SIG-M5 treated with dmso at 0.1 percent for 504 hours (cell line): ENCODE results near the gene SNRNP200.

Experiments used
- DNase-seq: peaks from one replicate; lab custom pipeline; 2025; ENCODE audit not compliant: unreplicated experiment; lab: John Stamatoyannopoulos, UW

The SNRNP200 gene

DNA sequence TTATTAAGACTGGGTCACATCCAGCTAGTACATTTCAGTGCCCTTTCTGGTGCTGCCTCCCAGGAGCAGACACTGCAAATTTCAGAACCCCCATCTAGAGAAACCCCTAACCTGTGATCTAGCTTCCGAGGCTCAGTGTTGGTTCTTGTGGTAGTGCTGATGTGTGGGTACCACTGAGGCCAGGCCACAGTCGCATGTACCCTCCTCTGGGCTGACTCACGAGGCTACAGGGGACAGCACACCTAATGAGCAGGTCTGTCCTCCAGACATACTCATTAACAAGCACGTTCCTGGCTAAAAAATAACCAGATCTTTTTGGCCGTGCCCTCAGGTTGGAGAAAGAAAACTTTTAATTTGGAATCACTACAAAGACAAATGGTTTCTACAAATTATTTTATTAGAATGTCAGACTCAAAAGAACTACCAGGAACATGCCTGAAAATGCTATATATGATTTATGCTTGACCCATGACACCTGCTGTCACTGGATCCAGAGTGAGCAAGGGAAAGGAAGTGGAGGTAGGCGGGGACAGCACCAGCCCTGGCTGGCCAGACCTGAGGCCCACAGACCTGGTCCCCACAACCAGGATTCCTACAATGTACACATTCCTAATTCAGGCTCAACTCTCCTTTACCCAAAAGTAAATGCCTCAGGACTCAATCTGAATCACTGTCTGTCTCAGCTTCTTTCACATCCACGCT, 30.8 kb downstream of the SNRNP200 start:
- no peak for DNase-seq

DNA sequence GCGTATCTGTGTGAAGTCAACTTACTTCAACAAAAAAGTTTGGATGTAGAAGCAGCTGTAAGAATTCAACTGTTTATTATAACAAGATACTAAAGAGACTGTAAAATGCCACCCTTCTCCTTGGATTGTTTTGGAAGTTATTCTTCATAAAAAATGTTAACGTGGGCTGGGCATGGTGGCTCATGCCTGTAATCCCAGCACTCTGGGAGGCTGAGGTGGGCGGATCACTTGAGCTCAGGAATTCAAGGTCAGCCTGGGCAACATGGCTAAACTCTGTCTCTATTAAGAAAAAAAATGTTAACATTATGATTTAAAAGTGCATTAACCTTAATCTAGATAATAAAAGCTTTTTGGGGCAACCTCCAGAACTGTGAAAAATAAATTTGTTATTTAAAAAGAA, 31.6 kb downstream of the SNRNP200 start:
- DNase-seq = no peak

DNA sequence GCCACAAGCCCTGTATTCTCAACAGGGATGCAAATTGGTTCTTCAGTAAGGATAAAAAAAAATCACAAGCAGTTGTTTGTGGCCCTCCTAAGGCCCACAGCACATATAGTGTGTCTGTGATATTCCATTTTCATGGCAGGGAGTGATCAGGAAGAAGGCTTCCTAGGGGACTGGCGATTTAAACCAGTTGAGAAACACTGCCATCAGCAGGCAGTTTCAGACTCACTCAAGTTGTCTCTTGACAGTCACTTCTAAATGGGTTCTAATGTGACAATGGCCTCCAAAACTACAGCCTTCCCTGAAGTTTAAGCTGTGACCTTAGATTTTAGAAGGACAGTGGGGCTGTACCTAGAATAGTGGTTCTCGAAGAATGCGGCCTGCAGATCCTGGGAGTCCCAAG, 33.4 kb downstream of the SNRNP200 start:
- no peak for DNase-seq

DNA sequence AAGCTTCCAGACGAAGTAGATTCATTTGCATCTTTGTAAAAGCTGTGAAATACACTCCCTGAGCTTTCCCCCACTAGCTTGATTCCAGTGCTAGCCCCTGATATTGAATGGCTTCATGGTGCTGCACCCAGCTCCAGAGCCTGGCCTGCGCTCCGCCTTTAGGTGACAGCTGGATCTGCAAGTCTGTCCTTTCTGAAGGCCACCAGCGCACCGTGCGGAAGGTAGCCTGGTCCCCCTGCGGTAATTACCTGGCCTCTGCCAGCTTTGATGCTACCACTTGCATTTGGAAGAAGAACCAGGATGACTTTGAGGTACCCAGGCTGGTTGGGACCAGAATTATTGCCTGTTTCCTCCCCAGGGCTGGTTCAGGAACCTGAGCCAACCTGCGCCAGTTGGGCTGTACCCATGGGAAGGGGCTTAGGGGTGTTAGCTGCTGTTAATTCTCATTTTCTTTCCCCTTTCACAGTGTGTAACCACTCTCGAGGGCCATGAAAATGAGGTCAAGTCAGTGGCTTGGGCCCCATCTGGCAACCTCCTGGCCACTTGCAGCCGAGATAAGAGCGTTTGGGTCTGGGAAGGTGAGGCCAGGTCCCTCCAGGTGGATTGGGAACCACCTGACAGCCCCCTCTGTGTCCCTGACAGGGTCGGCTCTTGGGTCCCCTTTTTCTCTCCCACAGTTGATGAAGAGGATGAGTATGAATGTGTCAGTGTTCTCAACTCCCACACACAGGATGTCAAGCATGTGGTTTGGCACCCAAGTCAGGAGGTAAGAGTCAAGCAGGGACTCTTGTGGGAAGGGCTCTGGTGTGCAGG, 38.0 kb downstream of the SNRNP200 start:
- DNase-seq = peak; percentile 66

DNA sequence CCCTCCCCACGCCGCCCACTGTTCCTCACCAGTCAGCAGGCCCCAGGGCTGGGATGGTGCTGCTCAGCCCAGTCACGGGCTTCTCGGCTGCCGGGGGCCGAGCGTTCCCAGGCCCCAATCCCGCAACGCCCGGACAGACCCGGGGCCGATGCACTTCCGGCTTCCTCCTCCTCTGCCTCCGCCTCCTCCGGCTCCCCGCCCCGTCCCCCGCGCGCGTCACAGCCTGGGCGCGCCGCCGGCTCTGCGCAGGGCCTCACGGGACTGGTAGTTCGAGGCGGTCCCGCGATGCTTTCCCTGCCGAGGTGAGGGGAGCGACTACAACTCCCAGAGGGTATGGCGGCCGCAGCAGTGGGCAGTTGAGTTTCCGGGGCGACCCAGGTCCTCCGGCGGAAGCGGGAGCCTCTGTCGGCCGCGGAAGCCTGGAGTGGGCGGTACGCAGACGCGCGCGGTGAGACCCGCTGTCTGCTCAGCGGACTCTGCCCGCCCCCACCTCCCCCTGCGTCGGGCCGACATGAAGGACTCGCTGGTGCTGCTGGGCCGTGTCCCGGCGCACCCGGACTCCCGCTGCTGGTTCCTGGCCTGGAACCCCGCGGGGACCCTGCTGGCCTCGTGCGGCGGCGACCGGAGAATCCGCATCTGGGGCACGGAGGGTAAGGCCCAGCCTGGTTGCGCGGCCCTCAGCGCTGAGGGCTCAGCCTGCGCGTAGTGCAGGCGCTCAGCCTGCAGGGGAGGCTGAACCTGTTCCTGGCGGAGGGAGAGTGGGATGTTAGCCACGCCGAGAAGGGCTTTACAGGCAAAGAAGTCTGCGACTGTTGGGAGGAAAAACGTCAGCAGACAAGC, 39.3 kb downstream of the SNRNP200 start, which contains the start of the genes CIAO1 and TMEM127:
Gene CIAO1 (plus strand): TSS at position 386 of the 840 bp plus-strand sequence. CDS start 126 bp downstream, at position 512.
Gene TMEM127 (minus strand): TSS at position 158 of the 840 bp plus-strand sequence. CDS start 616 bp downstream, outside the sequence.
- DNase-seq = peak; percentile 98

DNA sequence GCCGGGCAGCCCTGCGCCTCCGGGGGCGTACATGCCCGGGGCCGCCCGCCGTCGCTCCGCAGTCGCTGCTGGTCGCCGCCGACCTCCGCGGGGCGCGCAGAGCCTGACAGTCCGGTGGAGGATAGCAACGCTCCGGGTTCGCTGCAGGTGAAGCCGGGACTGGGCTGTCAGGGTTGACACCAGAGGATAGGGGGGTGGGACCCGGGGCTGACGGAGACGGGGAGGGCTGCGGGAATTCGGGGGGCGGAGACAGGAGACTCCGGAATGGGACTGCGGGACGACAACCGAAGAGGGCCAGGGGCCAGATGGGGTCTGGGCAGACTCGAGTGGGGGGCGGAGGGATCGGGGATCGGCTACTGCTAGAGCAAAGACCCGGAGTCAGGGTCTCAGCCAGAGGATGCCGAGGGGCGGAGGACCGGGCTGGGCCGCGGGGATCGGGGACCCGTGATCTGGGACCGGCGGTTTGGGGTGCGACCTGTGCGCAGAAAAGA, 40.0 kb downstream of the SNRNP200 start:
- peak; percentile 49 for DNase-seq

DNA sequence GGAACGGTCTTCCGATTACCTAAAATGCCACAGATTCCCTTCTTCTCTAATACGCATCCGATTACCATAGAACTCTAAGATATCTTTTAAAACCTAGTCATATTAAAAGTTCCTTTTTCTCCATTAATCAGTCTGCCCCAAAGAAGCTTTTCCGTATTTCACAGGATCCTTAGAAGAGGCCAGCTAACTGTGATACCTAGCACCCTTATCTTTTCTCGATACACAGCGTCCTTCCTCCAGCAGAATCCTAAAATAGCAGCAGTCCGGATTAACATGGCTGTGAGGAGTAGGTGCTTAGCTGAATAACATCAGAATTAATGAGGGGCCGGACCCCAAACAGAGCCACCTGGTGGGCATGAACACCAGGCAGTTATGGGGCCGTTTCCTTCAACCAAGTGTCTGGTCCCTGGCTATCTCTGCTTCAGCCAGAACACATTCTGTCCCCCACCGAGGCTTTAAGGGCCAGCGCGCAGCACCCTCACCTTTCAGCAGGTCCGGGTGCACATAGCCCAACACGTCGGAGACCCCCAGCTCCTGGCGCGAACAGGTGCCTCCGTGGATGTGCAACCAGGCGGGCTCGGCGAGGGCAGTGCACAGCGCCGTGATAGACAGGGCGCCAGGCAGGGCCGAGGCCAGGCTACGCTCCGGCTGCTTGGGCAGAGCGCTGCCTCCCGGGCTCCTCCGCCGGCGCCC, 40.5 kb downstream of the SNRNP200 start:
- peak; percentile 64 for DNase-seq

DNA sequence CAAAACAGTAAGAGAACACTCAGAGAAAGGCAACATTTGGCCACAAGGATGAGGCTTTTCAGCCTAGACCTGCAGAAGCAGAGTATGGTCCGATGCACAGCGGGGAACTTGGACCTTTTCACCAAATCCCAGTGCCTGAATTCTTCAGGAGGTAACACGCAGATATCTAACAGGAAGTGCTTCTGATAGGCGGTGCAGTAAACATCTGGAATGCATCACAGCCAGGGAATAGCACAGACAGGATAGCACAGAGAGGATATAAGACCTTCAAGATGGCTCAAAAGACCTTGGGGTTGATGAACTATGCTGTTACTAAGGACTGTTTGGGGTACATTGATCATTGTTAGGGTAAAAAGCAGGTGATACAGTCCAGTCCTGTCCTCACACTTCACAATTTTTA, 41.3 kb downstream of the SNRNP200 start:
- no peak for DNase-seq

DNA sequence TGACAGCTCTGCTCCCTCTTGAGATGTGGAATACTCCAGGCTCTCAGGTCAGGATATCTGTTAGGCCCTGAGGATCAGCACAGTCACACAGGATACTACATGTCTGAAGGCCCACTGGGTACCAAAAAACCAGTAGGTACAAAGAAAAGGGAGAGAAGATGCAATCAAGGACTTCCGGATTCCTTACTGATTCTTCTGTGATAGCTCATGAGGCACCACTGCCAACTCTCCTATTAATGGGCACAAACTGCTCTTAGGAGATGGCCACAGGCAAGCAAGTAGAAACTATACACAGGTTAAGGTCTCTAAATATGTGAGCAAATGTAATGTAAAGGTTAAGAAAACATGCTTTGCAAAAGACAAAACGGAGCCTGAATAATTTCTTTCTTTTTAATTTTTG, 43.0 kb downstream of the SNRNP200 start:
- DNase-seq = no peak

DNA sequence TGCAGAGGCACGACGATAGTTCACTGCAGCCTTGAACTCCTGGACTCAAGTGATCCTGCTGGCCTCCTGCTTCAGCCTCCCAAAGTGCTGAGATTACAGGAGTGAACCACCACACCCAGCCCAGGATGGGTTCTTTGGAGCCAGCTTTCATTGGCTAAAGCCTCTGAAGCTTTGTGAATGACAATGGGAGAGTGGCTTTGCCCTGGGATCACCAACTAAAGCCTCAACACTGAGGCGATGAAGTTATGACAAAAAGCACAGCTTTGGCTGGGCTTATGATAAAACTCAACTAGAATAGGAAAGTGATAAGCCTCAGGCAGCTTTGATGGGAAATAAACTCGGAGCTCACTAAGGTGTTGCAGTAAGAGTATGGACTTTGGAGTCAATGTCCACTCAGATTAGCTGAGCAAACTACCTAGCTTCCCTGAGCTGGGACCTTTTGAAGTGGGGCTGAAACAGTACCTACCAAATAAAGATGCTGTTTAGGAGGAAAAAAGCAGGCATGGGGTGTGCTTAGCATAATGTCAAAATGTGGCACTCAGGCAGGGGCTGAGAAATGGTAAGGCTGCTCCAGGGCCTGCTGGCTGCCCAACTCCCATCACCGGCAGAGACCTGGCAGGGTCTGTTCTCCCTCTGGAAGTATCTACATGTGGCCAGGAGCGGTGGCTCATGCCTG, 43.9 kb downstream of the SNRNP200 start:
- DNase-seq = no peak

DNA sequence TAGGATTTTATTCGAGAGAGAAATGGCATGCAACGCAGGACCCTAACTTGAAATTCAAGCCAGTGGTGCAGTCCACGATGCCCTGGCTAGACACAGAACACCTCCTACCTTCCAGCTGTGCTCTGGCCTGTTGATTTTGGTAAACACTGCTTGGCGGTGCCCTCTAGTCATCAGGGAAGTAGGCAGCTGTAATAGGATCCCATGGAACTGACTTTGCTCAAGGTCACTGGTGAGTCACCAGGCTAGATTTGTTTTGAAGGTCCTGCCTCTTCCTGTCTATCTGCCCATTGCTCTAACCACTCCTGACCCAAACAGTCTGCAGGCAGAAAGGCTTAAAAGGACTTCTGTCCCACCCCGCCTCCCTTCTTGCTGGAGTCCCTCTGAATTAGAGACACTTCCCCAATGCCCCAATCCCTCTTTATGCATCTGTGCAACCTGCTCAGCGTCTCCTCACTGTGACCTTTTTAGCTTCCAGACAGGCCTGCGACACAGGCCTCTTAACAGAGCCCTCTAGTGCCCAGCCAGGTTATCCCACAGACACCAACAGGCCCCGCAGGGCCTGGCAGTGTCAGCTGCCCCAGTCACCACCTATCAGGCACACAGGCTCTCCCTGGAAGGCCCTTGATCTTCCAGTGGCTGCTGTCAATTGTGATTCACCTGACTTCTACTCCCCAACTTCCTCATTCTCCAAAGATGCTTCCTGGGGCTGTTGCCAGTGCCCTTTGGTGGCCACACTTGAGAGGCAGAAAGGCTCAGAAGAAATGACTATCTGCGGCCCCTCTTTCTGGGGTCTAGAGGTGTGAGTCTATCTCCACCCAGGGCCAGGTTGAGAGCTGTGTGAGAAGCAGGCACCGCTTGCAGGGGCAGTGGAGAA, 44.7 kb downstream of the SNRNP200 start:
- peak; percentile 81 for DNase-seq

DNA sequence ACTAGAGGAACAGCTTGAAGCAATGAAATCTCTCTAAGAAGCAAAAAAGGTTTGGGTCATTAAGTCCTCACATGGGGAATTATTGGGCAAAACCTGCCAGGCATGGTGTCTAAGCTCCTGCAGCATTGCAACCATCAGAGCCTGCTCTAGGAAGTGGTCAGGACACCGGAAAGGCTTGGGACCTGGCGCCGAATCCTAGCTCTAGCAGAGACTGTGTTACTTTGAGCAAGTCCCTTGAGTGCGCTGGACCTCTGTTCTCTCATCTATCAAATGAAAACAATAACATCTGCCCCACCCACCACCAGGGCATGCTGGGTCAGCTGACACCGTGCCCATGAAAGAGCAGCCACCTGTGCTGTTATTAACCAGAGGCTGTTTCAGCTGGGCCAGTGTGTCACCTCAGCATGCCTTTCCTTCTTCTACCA, 45.8 kb downstream of the SNRNP200 start:
- no peak for DNase-seq

DNA sequence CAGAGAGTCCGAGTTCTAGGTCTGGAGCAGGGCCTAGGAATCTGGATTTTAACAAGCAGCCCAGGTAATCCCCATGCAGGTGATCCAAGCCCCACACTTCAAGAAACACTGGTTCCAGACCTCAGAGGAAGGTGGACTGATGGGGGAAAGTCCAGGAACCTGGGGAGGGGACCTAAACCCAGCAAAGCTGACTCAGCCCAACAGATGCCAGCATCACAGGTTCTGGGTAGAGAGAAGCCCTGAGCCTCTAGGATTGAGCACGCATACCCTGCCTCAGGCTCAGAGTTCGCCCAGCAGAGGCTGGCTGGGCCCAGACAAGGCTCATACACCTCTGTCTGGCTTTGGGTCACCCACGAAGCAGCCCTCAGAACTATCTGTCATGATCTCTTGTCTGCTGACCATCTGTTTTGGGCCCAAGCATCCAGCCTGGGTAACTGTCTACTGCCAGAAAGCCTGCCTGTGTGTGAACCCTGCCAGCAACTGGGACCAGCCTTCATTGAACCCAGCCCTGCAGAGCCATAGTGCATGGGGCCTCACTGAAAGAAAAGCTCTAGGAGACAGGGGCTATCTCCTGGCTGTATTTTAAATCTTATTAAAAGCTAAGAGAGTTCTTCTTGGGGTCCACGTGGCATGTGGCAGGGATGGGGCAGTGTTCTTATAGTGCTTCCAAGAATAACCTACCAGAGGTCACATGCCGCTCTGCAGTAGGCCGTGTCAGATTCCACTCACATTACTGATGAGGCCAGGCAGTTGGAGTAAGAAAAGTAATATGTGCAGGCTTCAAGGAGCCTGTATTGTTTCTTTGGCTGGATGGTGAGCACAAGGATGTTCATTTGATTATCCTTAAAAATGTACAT, 47.0 kb downstream of the SNRNP200 start:
- no peak for DNase-seq

DNA sequence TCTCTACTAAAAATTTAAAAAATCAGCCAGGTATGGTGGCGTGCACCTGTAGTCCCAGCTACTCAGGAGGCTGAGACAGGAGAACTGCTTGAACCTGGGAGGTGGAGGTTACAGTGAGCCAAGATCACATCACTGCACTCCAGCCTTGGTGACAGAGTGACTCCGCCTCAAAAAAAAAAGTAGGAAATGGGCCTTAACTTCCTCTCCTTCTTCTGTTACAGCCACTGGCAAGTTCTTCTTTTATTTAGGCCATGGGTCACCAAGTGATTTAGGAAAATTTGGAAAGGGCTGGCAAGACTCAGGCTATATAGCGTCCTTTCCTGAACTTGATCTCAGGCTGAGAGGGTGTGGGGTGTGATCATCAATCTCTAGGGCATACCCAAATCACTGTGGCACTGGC, 47.6 kb downstream of the SNRNP200 start:
- DNase-seq = peak; percentile 69

DNA sequence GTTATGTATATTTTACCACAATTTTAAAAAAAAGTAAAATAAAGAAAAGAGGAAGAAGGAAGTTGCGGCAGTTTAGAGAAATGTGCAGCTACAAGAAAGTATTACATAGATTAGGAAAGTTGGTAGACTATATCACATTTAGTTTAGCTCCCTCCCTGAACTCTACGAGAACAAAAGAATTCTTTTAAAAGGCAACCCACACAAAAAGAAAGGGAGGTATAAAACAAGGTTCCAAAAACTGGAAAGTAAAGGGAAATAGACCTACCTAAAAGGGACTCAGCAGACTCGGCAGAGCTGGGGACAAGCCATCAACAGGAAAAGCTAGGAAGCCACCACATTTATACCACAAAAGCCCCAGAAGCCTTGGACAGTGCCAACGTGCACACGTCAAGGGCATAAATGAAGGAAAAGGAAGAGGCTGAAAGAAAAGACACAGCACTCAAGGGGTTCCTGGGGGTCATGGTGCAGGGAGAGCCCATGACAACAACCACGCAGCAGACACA, 48.7 kb downstream of the SNRNP200 start:
- peak; percentile 63 for DNase-seq

DNA sequence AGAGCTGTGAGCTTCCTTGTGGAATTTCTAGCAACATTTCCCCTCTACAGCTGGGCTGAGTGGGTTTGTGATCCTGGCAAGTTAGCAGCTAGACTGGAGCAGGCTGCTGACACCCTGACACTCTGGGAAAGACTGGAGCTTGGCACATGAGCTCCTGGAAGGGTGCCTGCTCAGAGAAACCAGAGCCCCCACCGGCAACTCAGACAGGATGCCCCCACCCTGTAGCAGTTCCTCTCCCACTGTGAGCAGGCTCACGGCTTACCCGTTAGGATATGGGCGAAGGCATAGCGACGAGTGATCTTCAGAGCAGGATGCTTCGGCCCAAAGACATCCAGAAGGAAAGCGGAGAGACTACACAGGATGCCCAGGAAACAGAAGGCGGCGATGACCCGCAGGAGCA, 50.8 kb downstream of the SNRNP200 start:
- DNase-seq = no peak

DNA sequence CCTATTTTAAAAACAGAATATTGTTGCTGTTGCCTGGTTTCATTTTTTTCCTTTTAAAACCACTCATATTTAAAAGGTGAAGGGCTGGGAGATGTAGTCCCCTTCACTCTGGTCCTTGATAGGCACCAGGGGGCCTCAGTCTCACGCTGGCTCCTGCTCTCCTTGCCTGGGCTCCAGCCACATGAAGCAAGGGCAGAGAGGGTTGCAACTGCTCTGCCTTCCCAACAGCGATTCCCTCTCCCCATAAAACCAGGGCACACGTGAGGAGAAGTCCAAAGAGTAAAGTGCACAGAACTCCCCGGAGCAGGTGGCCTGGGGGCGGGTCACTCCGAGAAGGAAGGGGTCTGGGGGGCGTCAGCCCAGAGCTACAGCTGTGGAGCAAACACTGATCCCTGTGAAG, 52.3 kb downstream of the SNRNP200 start:
- no peak for DNase-seq

DNA sequence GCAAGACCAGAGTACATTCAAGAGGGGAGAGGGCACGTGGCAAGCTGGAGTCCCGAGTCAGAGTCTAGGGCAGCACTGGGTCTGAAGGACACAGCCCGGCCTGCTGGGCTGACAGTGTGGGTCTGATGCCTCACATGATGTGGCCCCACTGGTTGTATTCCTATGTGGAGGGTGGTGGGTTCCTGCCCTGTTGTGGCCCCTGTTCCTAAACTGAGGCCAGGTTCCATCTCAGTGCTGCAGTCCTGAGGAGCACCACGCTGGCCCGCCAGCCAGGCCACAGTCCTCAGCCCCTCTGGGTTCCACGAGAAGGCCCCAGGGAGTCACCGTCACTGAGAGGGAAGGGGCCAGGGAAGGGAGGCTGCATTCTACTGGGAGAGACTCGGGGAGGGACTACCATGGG, 52.8 kb downstream of the SNRNP200 start:
- no peak for DNase-seq
